HCT116 (cell line): ENCODE data around the gene IL1RAPL1. TPM values are rescaled to one million over a fixed set of nuclear protein-coding genes. Genes with fewer than 3 reads are reported as not detected.

ENCODE experiments used
- ATAC-seq: fragments of 200-7000 bp; cut with Tn5 transposase; 2 replicates; pipeline ENCODE4 v1.9.1; 2020; ENCODE audit warnings: mild to moderate bottlenecking, moderate library complexity
- BruUV-seq: library from RNA; stranded (reverse); fragments of 400-500 nt; replicated peaks from 2 replicates; lab custom pipeline; 2021; lab: Mats Ljungman, UMichigan
- CTCF ChIA-PET: fragments of 300-600 bp; sonication (Branson Sonifier 250); formaldehyde crosslinking; loops from one replicate; lab custom pipeline; 2021; ENCODE audit warnings: antibody characterized with exemption; lab: Charles Lee
- POLR2A ChIA-PET: fragments of 300-600, 350-600 bp; sonication (Branson Sonifier 250); formaldehyde crosslinking; loops from one replicate; lab custom pipeline; 2021; ENCODE audit warnings: antibody characterized with exemption; lab: Charles Lee
- RAD21 ChIA-PET, 2 experiments: fragments of 300-600 bp; sonication (Branson Sonifier 250); formaldehyde crosslinking; loops; one replicate each; lab custom pipeline; 2023; ENCODE audit warnings: low total read pairs in 2 of 2; ENCODE audit not compliant: uncharacterized antibody in 2 of 2, unreplicated experiment in 2 of 2, low non-redundant PET in 1 of 2; lab: Charles Lee
- DNase-seq: peaks from one replicate; pipeline ENCODE4 v3.0.0-alpha.2; 2010; ENCODE audit warnings: low read depth, low spot score
- H2AFZ ChIP-seq: fragments of 200-600 bp; shearing (Covaris generic), sonication (generic); 2 replicates; pipeline ENCODE4 v1.6.1; 2017; ENCODE audit warnings: low read depth, mixed run types, mixed read lengths, antibody characterized with exemption, low read length; ENCODE audit not compliant: poor library complexity, severe bottlenecking
- H3K27ac ChIP-seq: 2 replicates; pipeline ENCODE4 v1.5.1; 2012; ENCODE audit warnings: low read depth, low read length
- H3K27me3 ChIP-seq: fragments of 200-600 bp; sonication (generic); 2 replicates; pipeline ENCODE4 v1.6.1; 2016; ENCODE audit warnings: mixed run types, low read length, mixed read lengths; ENCODE audit not compliant: insufficient read depth
- H3K36me3 ChIP-seq, 2 experiments: fragments of 200-500 bp in 1 of 2; fragments of 200-600 bp in 1 of 2; sonication (Bioruptor generic) in 1 of 2; sonication (generic) in 1 of 2; 2 replicates each; pipeline versions ENCODE4 v1.5.1 to v1.6.1; 2014 to 2016; ENCODE audit warnings: low read length in 2 of 2, inconsistent platforms in 1 of 2, mixed read lengths in 1 of 2, mixed run types in 1 of 2; ENCODE audit not compliant: insufficient read depth in 2 of 2, control insufficient read depth in 1 of 2
- H3K4me1 ChIP-seq, 2 experiments: fragments of 200-600 bp in 1 of 2; sonication (generic) in 1 of 2; 2 replicates each; pipeline versions ENCODE4 v1.5.1 to v1.6.1; 2012 to 2017; ENCODE audit warnings: low read length in 2 of 2, inconsistent platforms in 1 of 2, mild to moderate bottlenecking in 1 of 2, mixed read lengths in 1 of 2, mixed run types in 1 of 2, moderate library complexity in 1 of 2; ENCODE audit not compliant: insufficient read depth in 2 of 2, control insufficient read depth in 1 of 2
- H3K4me2 ChIP-seq: fragments of 200-600 bp; sonication (generic); 2 replicates; pipeline ENCODE4 v1.6.1; 2017; ENCODE audit warnings: mixed run types, low read length, mixed read lengths
- H3K4me3 ChIP-seq, 2 experiments: fragments of 200-600 bp in 1 of 2; sonication (generic) in 1 of 2; replicated peaks in 1 of 2; 2 replicates each; pipeline ENCODE4 v1.5.1; 2011 to 2016; ENCODE audit warnings: low read length in 2 of 2, control low read depth in 1 of 2, low read depth in 1 of 2, mild to moderate bottlenecking in 1 of 2, mixed read lengths in 1 of 2, mixed run types in 1 of 2
- H3K79me2 ChIP-seq: fragments of 200-600 bp; sonication (generic); 2 replicates; pipeline ENCODE4 v1.6.1; 2017; ENCODE audit warnings: mild to moderate bottlenecking, mixed run types, low read length, moderate library complexity, mixed read lengths; ENCODE audit not compliant: insufficient read depth
- H3K9ac ChIP-seq: fragments of 200-600 bp; sonication (generic); 2 replicates; pipeline ENCODE4 v1.6.1; 2016; ENCODE audit warnings: low read length, mixed read lengths
- H3K9me2 ChIP-seq: fragments of 200-600 bp; sonication (generic), shearing (Covaris generic); 2 replicates; pipeline ENCODE4 v1.6.1; 2017; ENCODE audit warnings: mixed run types, mild to moderate bottlenecking, moderate library complexity; ENCODE audit not compliant: insufficient read depth
- H3K9me3 ChIP-seq, 2 experiments: fragments of 200-500 bp in 1 of 2; fragments of 200-600 bp in 1 of 2; sonication (Bioruptor generic) in 1 of 2; sonication (generic) in 1 of 2; 2 replicates each; pipeline ENCODE4 v1.6.1; 2014 to 2017; ENCODE audit warnings: low read length in 2 of 2, mixed read lengths in 2 of 2, inconsistent platforms in 1 of 2, low read depth in 1 of 2, mild to moderate bottlenecking in 1 of 2, mixed run types in 1 of 2, moderate library complexity in 1 of 2; ENCODE audit not compliant: control insufficient read depth in 1 of 2, insufficient read depth in 1 of 2
- H4K20me1 ChIP-seq: fragments of 200-600 bp; sonication (generic), shearing (Covaris generic); 2 replicates; pipeline ENCODE4 v1.6.1; 2017; ENCODE audit warnings: mixed run types, mild to moderate bottlenecking, moderate library complexity; ENCODE audit not compliant: insufficient read depth
- ATF3 ChIP-seq: IDR thresholded peaks from 2 replicates; pipeline ENCODE4 v1.6.1; 2012
- CBX3 ChIP-seq: IDR thresholded peaks from 2 replicates; pipeline ENCODE4 v1.6.1; 2012; ENCODE audit warnings: low read depth
- CEBPB ChIP-seq: IDR thresholded peaks from 2 replicates; pipeline ENCODE4 v1.6.1; 2012; ENCODE audit warnings: low read depth
- CTCF ChIP-seq, 3 experiments: fragments of 200-600 bp in 1 of 3; sonication (generic) in 1 of 3; IDR thresholded peaks in 2 of 3; conservative IDR thresholded peaks in 1 of 3; 2 replicates each; pipeline ENCODE4 v1.5.1; 2012 to 2017; ENCODE audit warnings: low read depth in 2 of 3, low read length in 2 of 3, antibody characterized with exemption in 1 of 3, borderline replicate concordance in 1 of 3, control low read depth in 1 of 3, mild to moderate bottlenecking in 1 of 3, mixed read lengths in 1 of 3, mixed run types in 1 of 3, moderate library complexity in 1 of 3; ENCODE audit not compliant: insufficient read depth in 1 of 3
- EGR1 ChIP-seq: IDR thresholded peaks from 2 replicates; pipeline ENCODE4 v1.6.1; 2012; ENCODE audit warnings: low read depth
- ELF1 ChIP-seq: IDR thresholded peaks from 2 replicates; pipeline ENCODE4 v1.6.1; 2012; ENCODE audit warnings: low read depth, borderline replicate concordance
- FOSL1 ChIP-seq: IDR thresholded peaks from 2 replicates; pipeline ENCODE4 v1.6.1; 2012; ENCODE audit warnings: low read depth
- MAX ChIP-seq: IDR thresholded peaks from 2 replicates; pipeline ENCODE4 v1.6.1; 2012
- POLR2A ChIP-seq: IDR thresholded peaks from 2 replicates; pipeline ENCODE4 v1.7.0; 2011; ENCODE audit warnings: borderline replicate concordance; ENCODE audit not compliant: insufficient read depth, insufficient read length; ENCODE audit errors: extremely low read depth
- POLR2AphosphoS5 ChIP-seq: IDR thresholded peaks from 2 replicates; pipeline ENCODE4 v1.6.1; 2011; ENCODE audit warnings: mild to moderate bottlenecking, low read depth, low read length, moderate library complexity
- RAD21 ChIP-seq: IDR thresholded peaks from 2 replicates; pipeline ENCODE4 v1.6.1; 2012; ENCODE audit warnings: low read depth, mild to moderate bottlenecking
- SIN3A ChIP-seq: IDR thresholded peaks from 2 replicates; pipeline ENCODE4 v1.6.1; 2012; ENCODE audit warnings: low read depth
- SP1 ChIP-seq: IDR thresholded peaks from 2 replicates; pipeline ENCODE4 v1.6.1; 2012; ENCODE audit warnings: low read depth
- SRF ChIP-seq: IDR thresholded peaks from 2 replicates; pipeline ENCODE4 v1.6.1; 2012; ENCODE audit warnings: low read depth
- YY1 ChIP-seq: IDR thresholded peaks from 2 replicates; pipeline ENCODE4 v1.6.1; 2011; ENCODE audit warnings: low read length, low read depth, moderate library complexity, mild to moderate bottlenecking; ENCODE audit not compliant: insufficient replicate concordance; ENCODE audit errors: extremely low read depth
- ZBTB33 ChIP-seq: IDR thresholded peaks from 2 replicates; pipeline ENCODE4 v1.6.1; 2011; ENCODE audit warnings: mild to moderate bottlenecking, low read length, moderate library complexity; ENCODE audit not compliant: insufficient replicate concordance; ENCODE audit errors: extremely low read depth
- ZNF274 ChIP-seq: fragments of 200-500 bp; sonication (Bioruptor generic); IDR thresholded peaks from 2 replicates; pipeline ENCODE4 v1.6.1; 2014; ENCODE audit warnings: mild to moderate bottlenecking, low read depth, low read length, inconsistent platforms
- intact Hi-C: fragments of 100-400 bp; cut with micrococcal nuclease; formaldehyde crosslinking; loops from 2 replicates; pipeline ENCODE4 v1.10.0; 2022
- total RNA-seq: library from RNA; stranded (reverse); gene quantifications from one replicate; pipeline ENCODE4 v1.2.1, GENCODE V29; 2021; ENCODE audit not compliant: unreplicated experiment

The IL1RAPL1 gene
- total RNA-seq, 1 experiment from 2014 or later, result 2.8 TPM

GRCh38 chrX:29530501-29530900, 943.3 kb downstream of the IL1RAPL1 start:
- no peaks in the 10 kb centered on the region for H3K4me1 ChIP-seq

More at GRCh38 chrX:29530501-29530900, 943.3 kb downstream of the IL1RAPL1 start:
- H3K4me3 ChIP-seq, result no peak overlapping the region
- H3K27ac ChIP-seq, result no peak overlapping the region
- TF ChIP-seq SIN3A (no peak), POLR2AphosphoS5 (no peak), CBX3 (no peak), ZNF274 (no peak), ATF3 (no peak), MAX (no peak), CTCF (IDR thresholded peaks at IDR 0.05 in 2 of 3, conservative IDR thresholded peaks at IDR 0.05 in 1 of 3; ENCODE audit: borderline replicate concordance in 1 of 3, insufficient read depth in 1 of 3, low read depth in 2 of 3, low read length in 2 of 3) (no peak), YY1 (no peak), CEBPB (no peak), SRF (no peak), POLR2A (no peak), FOSL1 (no peak), ZBTB33 (no peak), SP1 (no peak), RAD21 (no peak), EGR1 (no peak), ELF1 (no peak)
- no peaks in the 10 kb centered on the region for H3K9me2 ChIP-seq
- POLR2A ChIA-PET, result no interaction called here
- RAD21 ChIA-PET, result no interaction called here
- no peaks in the 10 kb centered on the region for H4K20me1 ChIP-seq
- BruUV-seq, result no TSS peak
- H3K79me2 ChIP-seq, result no peaks in the 10 kb centered on the region
- CTCF ChIA-PET, result no interaction called here
- intact Hi-C loops, result no loop called here
- ATAC-seq (no peak), DNase-seq (no peak)
- H3K4me2 ChIP-seq, result no peak overlapping the region
- no peak overlapping the region for H3K9ac ChIP-seq
- H3K27me3 ChIP-seq, result no peaks in the 10 kb centered on the region
- no peak overlapping the region for H2AFZ ChIP-seq
- H3K36me3 ChIP-seq, result no peaks in the 10 kb centered on the region
- H3K9me3 ChIP-seq, result no peaks in the 10 kb centered on the region
